ENCODE data around the gene SLC25A42.
"Not testable (repeated sequence)": the region's sequence is repeated elsewhere in the genome, so short reads cannot be mapped to it uniquely, and the experiment has no call there.

Gene SLC25A42

GRCh38 chr19:19076476-19076875, 12.7 kb downstream of the SLC25A42 start:
- Mint-ChIP-seq H3K27ac (no peak overlapping the region), H3K4me3 (no peak overlapping the region), H3K4me1 (peaks cover 56% of the 10 kb centered on the region), H3K27me3 (no peaks in the 10 kb centered on the region), H3K9me3 (no peaks in the 10 kb centered on the region), H3K36me3 (peaks cover 34% of the 10 kb centered on the region)
- no peak for ATAC-seq

GRCh38 chr19:19077103-19077502, 13.3 kb downstream of the SLC25A42 start:
- Mint-ChIP-seq H3K27ac (no peak overlapping the region), H3K9me3 (no peaks in the 10 kb centered on the region), H3K27me3 (no peaks in the 10 kb centered on the region), H3K4me1 (peaks cover 62% of the 10 kb centered on the region), H3K36me3 (peaks cover 34% of the 10 kb centered on the region), H3K4me3 (no peak overlapping the region)
- no peak for ATAC-seq

- Mint-ChIP-seq H3K9me3 (no peaks in the 10 kb centered on the region), H3K4me3 (no peak overlapping the region), H3K27ac (no peak overlapping the region), H3K27me3 (no peaks in the 10 kb centered on the region), H3K36me3 (peaks cover 32% of the 10 kb centered on the region), H3K4me1 (peaks cover 58% of the 10 kb centered on the region)
- no peak for ATAC-seq
Measured at GRCh38 chr19:19078801-19079200, 15.0 kb downstream of the SLC25A42 start.

- no peaks in the 10 kb centered on the region for H3K9me3 Mint-ChIP-seq
- H3K27ac Mint-ChIP-seq, result no peak overlapping the region
- ATAC-seq, result no peak
- H3K4me1 Mint-ChIP-seq, result peaks cover 58% of the 10 kb centered on the region
- H3K27me3 Mint-ChIP-seq, result no peaks in the 10 kb centered on the region
- peaks cover 37% of the 10 kb centered on the region for H3K36me3 Mint-ChIP-seq
- H3K4me3 Mint-ChIP-seq, result no peak overlapping the region
Measured at GRCh38 chr19:19079571-19079970, 15.8 kb downstream of the SLC25A42 start.

- Mint-ChIP-seq H3K4me1 (peaks cover 52% of the 10 kb centered on the region), H3K9me3 (no peaks in the 10 kb centered on the region)
Measured at GRCh38 chr19:19081642-19082151, 17.9 kb downstream of the SLC25A42 start.

GRCh38 chr19:19083413-19084178, 19.8 kb downstream of the SLC25A42 start:
- Mint-ChIP-seq H3K36me3 (peaks cover 17% of the 10 kb centered on the region), H3K27me3 (no peaks in the 10 kb centered on the region), H3K4me1 (peaks cover 45% of the 10 kb centered on the region), H3K27ac (no peak overlapping the region), H3K9me3 (no peaks in the 10 kb centered on the region), H3K4me3 (no peak overlapping the region)
- ATAC-seq, result peak; percentile 8

More at GRCh38 chr19:19081642-19082151, 17.9 kb downstream of the SLC25A42 start:
- peaks cover 36% of the 10 kb centered on the region for H3K36me3 Mint-ChIP-seq
- peak overlapping the region; percentile 44 for H3K27ac Mint-ChIP-seq
- no peak overlapping the region for H3K4me3 Mint-ChIP-seq
- ATAC-seq, result no peak
- H3K27me3 Mint-ChIP-seq, result no peaks in the 10 kb centered on the region

- H3K27ac Mint-ChIP-seq, result peak overlapping the region; percentile 31
- H3K4me1 Mint-ChIP-seq, result peaks cover 20% of the 10 kb centered on the region
- H3K9me3 Mint-ChIP-seq, result no peaks in the 10 kb centered on the region
- H3K4me3 Mint-ChIP-seq, result no peak overlapping the region
- H3K27me3 Mint-ChIP-seq, result no peaks in the 10 kb centered on the region
- H3K36me3 Mint-ChIP-seq, result peaks cover 5% of the 10 kb centered on the region
- ATAC-seq, result no peak
Measured at GRCh38 chr19:19087676-19088075, 23.9 kb downstream of the SLC25A42 start.

- H3K9me3 Mint-ChIP-seq, result no peaks in the 10 kb centered on the region
- no peaks in the 10 kb centered on the region for H3K4me1 Mint-ChIP-seq
- no peak overlapping the region for H3K4me3 Mint-ChIP-seq
- H3K36me3 Mint-ChIP-seq, result peaks cover 6% of the 10 kb centered on the region
- H3K27ac Mint-ChIP-seq, result no peak overlapping the region
- ATAC-seq, result no peak
- no peaks in the 10 kb centered on the region for H3K27me3 Mint-ChIP-seq
Measured at GRCh38 chr19:19094513-19094912, 30.7 kb downstream of the SLC25A42 start.

- Mint-ChIP-seq H3K36me3 (peaks cover 12% of the 10 kb centered on the region), H3K9me3 (no peaks in the 10 kb centered on the region), H3K27ac (no peak overlapping the region), H3K4me1 (no peaks in the 10 kb centered on the region), H3K27me3 (no peaks in the 10 kb centered on the region), H3K4me3 (no peak overlapping the region)
- ATAC-seq, result no peak
Measured at GRCh38 chr19:19095691-19096090, 31.9 kb downstream of the SLC25A42 start.

- Mint-ChIP-seq H3K9me3 (no peaks in the 10 kb centered on the region), H3K27me3 (no peaks in the 10 kb centered on the region), H3K27ac (no peak overlapping the region), H3K36me3 (peaks cover 13% of the 10 kb centered on the region), H3K4me1 (no peaks in the 10 kb centered on the region), H3K4me3 (no peak overlapping the region)
- ATAC-seq, result no peak
Measured at GRCh38 chr19:19096641-19097627, 33.1 kb downstream of the SLC25A42 start.

- Mint-ChIP-seq H3K27ac (no peak overlapping the region), H3K27me3 (no peaks in the 10 kb centered on the region), H3K4me3 (no peak overlapping the region), H3K9me3 (no peaks in the 10 kb centered on the region), H3K4me1 (no peaks in the 10 kb centered on the region), H3K36me3 (peaks cover 13% of the 10 kb centered on the region)
- ATAC-seq, result no peak
Measured at GRCh38 chr19:19098084-19098702, 34.4 kb downstream of the SLC25A42 start.

GRCh38 chr19:19098703-19099632, 35.2 kb downstream of the SLC25A42 start:
- no peak for ATAC-seq
- H3K4me1 Mint-ChIP-seq, result no peaks in the 10 kb centered on the region
- no peak overlapping the region for H3K4me3 Mint-ChIP-seq
- no peaks in the 10 kb centered on the region for H3K9me3 Mint-ChIP-seq
- no peak overlapping the region for H3K27ac Mint-ChIP-seq
- H3K36me3 Mint-ChIP-seq, result peaks cover 13% of the 10 kb centered on the region
- no peaks in the 10 kb centered on the region for H3K27me3 Mint-ChIP-seq

- Mint-ChIP-seq H3K4me3 (no peak overlapping the region), H3K27me3 (no peaks in the 10 kb centered on the region), H3K4me1 (peaks cover 16% of the 10 kb centered on the region), H3K27ac (no peak overlapping the region), H3K36me3 (peaks cover 21% of the 10 kb centered on the region), H3K9me3 (no peaks in the 10 kb centered on the region)
- ATAC-seq, result no peak
Measured at GRCh38 chr19:19101540-19101939, 37.7 kb downstream of the SLC25A42 start.

GRCh38 chr19:19102566-19102965, 38.8 kb downstream of the SLC25A42 start:
- not testable (repeated sequence) for H3K27ac Mint-ChIP-seq, H3K4me3 Mint-ChIP-seq, H3K27me3 Mint-ChIP-seq, H3K9me3 Mint-ChIP-seq, ATAC-seq
- Mint-ChIP-seq H3K36me3 (peaks cover 18% of the 10 kb centered on the region), H3K4me1 (peaks cover 16% of the 10 kb centered on the region)
